Neutrophil (primary cell): Measurements from ENCODE around the gene CX3CL1.

ENCODE experiments used
- H3K27ac ChIP-seq: fragments of 200-600 bp; sonication (generic); 2 replicates; pipeline ENCODE4 v1.5.1; 2016; ENCODE audit warnings: mild to moderate bottlenecking, moderate library complexity
- H3K27me3 ChIP-seq: fragments of 200-600 bp; sonication (generic); 2 replicates; pipeline ENCODE4 v1.6.0; 2016; ENCODE audit warnings: mild to moderate bottlenecking
- H3K36me3 ChIP-seq: fragments of 200-600 bp; sonication (generic); 2 replicates; pipeline ENCODE4 v1.5.1; 2017
- H3K4me1 ChIP-seq, 2 experiments: fragments of 200-600 bp in 1 of 2; sonication (generic) in 1 of 2; 1 replicate in 1 of 2; 2 replicates in 1 of 2; pipeline versions ENCODE4 v1.5.1 to v1.6.1; 2013 to 2016; ENCODE audit warnings: low read depth in 1 of 2, low read length in 1 of 2, mild to moderate bottlenecking in 1 of 2, moderate library complexity in 1 of 2; ENCODE audit not compliant: control insufficient read depth in 1 of 2, insufficient read depth in 1 of 2
- H3K4me3 ChIP-seq, 2 experiments: fragments of 200-600 bp in 1 of 2; sonication (generic) in 1 of 2; 1 replicate in 1 of 2; 2 replicates in 1 of 2; pipeline ENCODE4 v1.5.1; 2013 to 2016; ENCODE audit warnings: low read depth in 1 of 2, low read length in 1 of 2, mild to moderate bottlenecking in 1 of 2, moderate library complexity in 1 of 2
- H3K9me3 ChIP-seq: fragments of 200-600 bp; sonication (generic); 2 replicates; pipeline ENCODE4 v1.5.1; 2016
- CTCF ChIP-seq: fragments of 200-600 bp; sonication (generic); IDR thresholded peaks from 2 replicates; pipeline ENCODE4 v1.5.1; 2016; ENCODE audit warnings: antibody characterized with exemption

The CX3CL1 gene

GRCh38 chr16:57387598-57388354, 15.5 kb downstream of the CX3CL1 start:
- Histone ChIP-seq H3K27ac (no peak overlapping the region), H3K9me3 (no peaks in the 10 kb centered on the region), H3K27me3 (peaks cover 30% of the 10 kb centered on the region), H3K4me1 (peaks cover 0 to 3% of the 10 kb centered on the region in 2 experiments), H3K36me3 (no peaks in the 10 kb centered on the region), H3K4me3 (no peak overlapping the region)
- TF ChIP-seq CTCF, result no peak

GRCh38 chr16:57388359-57389086, 16.2 kb downstream of the CX3CL1 start:
- no peaks in the 10 kb centered on the region for H3K36me3 ChIP-seq
- H3K4me1 ChIP-seq, result peaks cover 0 to 3% of the 10 kb centered on the region in 2 experiments
- no peaks in the 10 kb centered on the region for H3K9me3 ChIP-seq
- H3K27ac ChIP-seq, result no peak overlapping the region
- no peak overlapping the region for H3K4me3 ChIP-seq
- TF ChIP-seq CTCF, result no peak
- peaks cover 30% of the 10 kb centered on the region for H3K27me3 ChIP-seq

GRCh38 chr16:57389087-57389468, 16.8 kb downstream of the CX3CL1 start:
- Histone ChIP-seq H3K4me3 (no peak overlapping the region), H3K36me3 (no peaks in the 10 kb centered on the region), H3K4me1 (peaks cover 0 to 3% of the 10 kb centered on the region in 2 experiments), H3K27me3 (peaks cover 30% of the 10 kb centered on the region), H3K27ac (no peak overlapping the region), H3K9me3 (no peaks in the 10 kb centered on the region)
- no peak for TF ChIP-seq CTCF

- TF ChIP-seq CTCF, result no peak
- Histone ChIP-seq H3K36me3 (no peaks in the 10 kb centered on the region), H3K27ac (no peak overlapping the region), H3K27me3 (peaks cover 24% of the 10 kb centered on the region), H3K4me1 (no peaks in the 10 kb centered on the region), H3K4me3 (no peak overlapping the region), H3K9me3 (no peaks in the 10 kb centered on the region)
Measured at GRCh38 chr16:57390636-57391295, 18.5 kb downstream of the CX3CL1 start.

- Histone ChIP-seq H3K4me1 (no peaks in the 10 kb centered on the region), H3K36me3 (no peaks in the 10 kb centered on the region), H3K4me3 (no peak overlapping the region), H3K27me3 (peaks cover 24% of the 10 kb centered on the region), H3K9me3 (no peaks in the 10 kb centered on the region), H3K27ac (no peak overlapping the region)
- TF ChIP-seq CTCF, result no peak
Measured at GRCh38 chr16:57391300-57391699, 19.0 kb downstream of the CX3CL1 start.
